Activated CD8-positive, alpha-beta memory T cell treated with anti-CD3 and anti-CD28 coated beads, Interleukin-2, amount 50 U/mL, for 1 hour (primary cell): ENCODE results near the gene TOMM34.

ENCODE experiments used
- DNase-seq: peaks from one replicate; pipeline ENCODE4 v3.0.0-alpha.2; 2020; ENCODE audit errors: extremely low read depth

The TOMM34 gene, protein sequence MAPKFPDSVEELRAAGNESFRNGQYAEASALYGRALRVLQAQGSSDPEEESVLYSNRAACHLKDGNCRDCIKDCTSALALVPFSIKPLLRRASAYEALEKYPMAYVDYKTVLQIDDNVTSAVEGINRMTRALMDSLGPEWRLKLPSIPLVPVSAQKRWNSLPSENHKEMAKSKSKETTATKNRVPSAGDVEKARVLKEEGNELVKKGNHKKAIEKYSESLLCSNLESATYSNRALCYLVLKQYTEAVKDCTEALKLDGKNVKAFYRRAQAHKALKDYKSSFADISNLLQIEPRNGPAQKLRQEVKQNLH

DNA sequence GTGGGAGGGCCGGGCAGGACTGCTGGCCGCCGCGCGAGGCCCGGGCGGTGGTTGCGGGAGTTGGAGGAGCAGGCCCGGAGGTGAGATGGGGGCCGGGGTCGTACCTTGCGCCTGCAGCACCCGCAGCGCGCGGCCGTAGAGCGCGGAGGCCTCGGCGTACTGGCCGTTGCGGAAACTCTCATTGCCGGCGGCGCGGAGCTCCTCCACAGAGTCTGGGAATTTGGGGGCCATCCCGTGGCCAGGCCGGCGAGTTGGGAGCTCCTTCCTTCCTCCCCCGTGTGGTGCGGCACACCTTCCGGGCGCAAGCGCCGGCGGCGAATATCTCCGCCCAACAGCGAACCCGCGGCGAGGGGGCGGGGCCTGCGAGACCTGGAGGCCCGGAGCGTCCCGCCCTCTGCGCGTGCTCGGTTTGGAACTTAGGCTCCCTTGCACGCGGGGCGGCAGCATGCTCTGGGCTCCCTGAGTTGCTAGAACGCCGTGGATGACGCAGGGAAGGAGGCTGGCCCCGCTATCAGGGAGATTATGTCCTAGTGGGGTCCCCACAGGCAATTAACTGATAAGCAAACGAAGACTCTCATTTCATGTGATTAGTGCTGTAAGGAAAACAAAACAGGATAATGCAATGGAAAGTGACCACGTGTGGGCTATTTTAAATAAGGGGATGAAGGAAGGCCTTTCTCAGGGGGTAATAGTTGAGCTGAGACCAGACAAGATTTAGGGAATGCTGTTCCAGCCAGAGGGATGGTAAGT, at the start of gene TOMM34:
TSS of gene TOMM34 (minus strand) at position 295 of the 750 bp plus-strand sequence. CDS start at position 231, 64 bp downstream.
- DNase-seq: peak; percentile 82

DNA sequence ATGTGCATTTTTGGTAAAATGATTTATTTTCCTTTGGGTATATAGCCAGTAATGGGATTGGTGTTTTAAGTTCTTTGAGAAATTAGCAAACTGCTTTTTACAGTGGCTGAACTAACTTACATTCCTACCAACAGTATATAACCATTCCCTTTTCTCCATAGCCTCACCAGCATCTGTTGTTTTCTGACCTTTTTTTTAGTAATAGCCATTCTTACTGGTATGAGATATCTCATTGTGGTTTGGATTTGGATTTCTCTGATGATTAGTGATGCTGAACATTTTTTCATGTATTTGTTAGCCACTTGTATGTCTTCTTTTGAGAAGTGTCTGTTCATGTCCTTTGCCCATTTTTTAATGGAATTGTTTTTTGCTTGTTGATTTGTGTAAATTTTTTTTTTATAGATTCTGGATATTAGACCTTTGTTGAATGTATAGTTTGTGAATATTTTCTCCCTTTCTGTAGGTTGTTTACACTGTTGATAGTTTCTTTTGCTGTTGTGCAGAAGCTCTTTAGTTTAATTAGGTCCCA, 48.4 kb upstream of the TOMM34 start:
- no peak for DNase-seq

DNA sequence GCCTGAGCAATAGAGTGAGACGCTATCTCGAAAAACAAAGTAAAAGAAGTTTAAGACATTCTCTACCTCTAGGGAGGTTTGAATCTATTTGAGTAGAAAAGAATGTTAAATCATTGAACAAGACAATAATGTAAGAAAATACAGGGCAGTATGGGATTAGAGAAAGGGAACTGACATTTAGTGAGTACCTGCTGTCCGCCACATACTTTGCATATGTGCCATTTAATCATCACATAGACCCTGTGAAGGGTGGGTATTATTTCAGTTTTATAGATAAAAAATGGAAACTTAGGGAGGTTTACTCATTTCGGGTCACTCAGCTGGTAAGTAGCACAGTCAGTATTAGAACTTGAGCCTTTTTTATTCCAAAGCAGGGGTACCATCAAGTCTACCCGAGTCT, 37.5 kb upstream of the TOMM34 start:
- no peak for DNase-seq

DNA sequence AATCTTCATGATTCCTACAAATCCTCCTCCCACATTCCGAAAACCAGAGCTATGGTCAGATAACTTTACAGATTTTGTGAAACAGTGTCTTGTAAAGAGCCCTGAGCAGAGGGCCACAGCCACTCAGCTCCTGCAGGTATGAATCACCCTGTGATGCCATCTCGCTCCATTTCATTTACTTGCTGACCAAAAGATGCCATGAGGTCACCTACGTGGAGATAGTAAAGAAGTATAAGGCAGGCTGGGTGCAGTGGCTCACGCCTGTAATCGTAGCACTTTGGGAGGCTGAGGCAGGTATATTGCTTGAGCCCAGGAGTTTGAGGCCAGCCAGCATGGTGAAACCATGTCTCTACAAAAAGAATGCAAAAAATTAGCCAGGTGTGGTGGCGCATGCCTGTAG, 37.0 kb upstream of the TOMM34 start:
- DNase-seq: no peak

DNA sequence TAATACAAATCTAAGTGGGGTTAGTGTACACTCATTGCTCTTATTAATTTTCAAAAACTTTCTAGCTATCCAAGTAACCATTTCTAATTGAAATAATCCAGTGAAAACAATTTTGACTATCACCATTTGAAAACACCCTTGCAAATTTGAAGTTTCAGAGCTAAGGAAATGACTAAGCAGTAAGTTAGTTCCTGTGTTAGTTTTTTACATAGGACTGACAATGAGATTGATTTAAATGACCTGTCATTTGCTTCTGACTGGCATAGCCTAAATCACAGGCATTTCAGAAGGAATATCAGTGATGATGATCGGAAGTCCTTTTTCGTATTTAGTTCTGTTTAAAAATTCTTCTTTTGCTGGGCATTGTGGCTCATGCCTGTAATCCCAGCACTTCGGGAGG, 33.1 kb upstream of the TOMM34 start:
- no peak for DNase-seq

DNA sequence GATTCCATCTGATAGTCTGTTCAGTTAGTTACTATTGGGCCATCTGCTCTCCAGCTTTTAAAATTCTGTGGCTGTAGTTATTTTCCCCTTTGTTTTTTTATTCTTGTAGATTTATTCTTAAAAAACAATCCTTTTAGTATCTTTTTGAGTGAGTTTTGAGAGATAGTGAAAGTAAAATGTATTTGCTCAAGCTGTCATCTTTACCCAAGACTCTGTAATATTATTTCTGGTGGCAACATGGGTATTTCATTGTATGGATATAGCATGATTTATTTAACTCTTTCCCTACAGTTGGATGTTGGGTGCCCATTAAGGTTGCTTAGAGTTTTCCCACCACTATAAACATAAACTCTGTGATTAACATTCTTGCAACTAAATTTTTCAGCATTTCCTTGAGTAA, 30.8 kb upstream of the TOMM34 start:
- DNase-seq: no peak

DNA sequence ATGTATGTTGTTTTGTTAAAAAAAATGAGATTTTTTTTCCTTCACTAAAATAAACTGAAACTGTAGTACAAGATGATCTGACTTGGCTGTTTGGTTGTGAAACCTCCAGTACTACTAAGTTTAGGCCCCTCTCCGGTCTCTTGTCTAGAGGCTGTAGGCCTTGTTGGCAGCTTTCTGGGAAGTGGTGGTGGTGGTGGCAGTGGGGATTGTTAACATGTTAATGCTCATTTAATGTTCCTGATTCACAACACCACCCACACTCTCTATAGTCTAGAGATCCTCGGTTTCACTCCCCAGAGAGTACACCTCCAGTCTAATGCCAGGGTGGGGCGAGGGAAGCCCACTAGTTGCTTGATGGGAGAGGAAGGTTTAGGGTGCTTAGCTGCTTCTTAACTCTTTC, 30.2 kb upstream of the TOMM34 start:
- DNase-seq: no peak

DNA sequence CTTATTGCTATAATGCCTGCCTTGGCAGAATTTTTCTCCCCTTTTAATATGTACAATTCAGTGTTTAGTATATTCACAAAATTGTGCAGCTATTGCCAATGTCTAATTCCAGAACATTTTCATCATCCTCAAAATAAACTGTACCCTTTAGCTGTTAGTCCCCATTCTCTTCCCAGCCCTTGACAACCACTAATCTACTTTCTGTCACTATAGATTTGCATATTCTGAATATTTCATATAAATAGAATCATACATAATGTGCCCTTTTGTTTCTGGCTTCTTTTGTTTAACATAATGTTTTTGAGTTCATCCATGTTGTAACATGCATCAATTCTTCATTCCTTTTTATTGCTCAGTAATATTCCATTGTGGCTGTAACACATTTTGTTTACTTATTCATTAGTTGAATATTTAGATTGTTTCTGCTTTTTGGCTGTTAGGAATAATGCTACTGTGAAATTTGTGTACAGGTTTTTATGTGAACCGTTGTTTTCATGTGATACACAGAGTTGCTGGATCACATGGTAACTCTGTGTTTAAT, 28.5 kb upstream of the TOMM34 start:
- DNase-seq: no peak

DNA sequence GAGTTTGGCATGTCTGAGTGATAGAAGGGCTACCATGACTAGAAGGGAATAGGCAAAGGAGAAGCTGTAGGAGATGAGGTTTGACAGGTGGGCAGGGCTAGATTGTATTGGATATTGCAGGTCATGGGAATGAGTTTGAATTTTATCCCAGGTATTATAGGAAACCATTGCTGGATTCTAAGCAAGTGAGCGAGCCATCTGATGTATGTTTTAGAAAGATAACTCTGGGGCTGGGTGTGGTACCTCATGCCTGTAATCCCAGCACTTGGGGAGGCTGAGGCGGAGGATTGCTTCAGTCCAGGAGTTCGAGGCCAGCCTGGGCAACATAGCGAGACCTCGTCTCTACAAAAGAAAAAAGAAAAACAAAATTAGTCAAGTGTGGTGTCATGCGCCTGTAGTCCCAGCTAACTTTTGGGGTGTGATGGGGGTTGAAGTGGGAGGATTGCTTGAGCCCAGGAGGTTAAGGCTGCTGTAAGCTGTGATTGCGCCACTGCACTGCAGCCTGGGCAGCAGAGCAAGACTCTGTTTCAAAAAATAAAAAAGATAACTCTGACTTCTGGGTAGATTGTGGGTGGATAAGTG, 23.0 kb upstream of the TOMM34 start:
- no peak for DNase-seq

DNA sequence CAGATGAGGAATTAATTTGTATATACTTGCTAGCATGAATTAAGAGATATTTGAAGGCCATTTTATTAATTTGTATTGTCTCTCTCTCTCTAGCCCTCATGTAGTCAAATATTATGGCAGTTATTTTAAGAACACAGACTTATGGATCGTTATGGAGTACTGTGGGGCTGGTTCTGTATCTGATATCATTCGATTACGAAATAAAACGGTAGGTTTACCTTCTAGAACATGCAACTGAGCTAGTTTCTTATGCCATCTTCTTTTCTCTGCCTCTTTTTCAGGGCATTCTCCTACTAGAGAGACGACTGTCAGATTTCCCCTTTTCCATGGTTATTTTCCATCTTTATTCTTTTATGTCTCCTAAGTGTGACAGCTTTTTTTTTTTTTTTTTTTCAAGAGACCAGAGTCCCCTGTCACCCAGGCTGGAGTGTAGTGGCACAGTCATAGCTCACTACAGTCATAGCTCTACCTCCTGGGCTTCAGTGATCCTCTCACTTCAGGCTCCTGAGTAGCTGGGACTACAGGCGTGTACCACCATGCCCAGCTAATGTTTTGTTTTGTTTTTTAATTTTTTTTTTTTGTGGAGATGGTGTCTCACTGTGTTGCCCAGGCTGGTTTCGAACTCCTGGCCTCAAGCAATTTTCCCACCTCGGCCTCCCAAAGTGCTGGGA, 21.7 kb upstream of the TOMM34 start:
- no peak for DNase-seq

DNA sequence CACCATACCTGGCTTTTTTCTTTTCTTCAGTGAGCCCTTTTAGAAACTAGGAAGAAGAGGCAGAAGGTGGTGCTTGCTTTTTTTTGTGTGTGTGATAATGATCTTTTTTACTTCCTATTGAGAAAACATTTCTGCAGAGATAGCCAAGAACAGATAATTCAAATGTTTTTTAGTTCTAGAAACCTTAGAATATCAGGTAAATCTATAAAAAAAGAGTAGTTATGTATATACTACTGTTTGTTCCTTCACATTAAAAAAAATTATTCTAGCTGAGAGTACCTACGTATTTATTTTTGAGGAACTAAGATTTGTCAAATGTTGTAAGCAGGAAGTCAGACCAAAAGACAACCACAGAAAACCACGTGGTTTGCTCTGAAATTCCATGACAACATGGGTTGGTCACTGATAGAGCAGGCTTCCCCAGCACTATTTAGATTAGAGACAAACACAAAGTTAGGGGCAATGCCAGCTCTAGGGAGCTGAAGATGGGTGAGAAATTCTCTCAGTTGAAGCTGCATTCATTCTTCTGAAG, 19.0 kb upstream of the TOMM34 start:
- DNase-seq: peak; percentile 49

DNA sequence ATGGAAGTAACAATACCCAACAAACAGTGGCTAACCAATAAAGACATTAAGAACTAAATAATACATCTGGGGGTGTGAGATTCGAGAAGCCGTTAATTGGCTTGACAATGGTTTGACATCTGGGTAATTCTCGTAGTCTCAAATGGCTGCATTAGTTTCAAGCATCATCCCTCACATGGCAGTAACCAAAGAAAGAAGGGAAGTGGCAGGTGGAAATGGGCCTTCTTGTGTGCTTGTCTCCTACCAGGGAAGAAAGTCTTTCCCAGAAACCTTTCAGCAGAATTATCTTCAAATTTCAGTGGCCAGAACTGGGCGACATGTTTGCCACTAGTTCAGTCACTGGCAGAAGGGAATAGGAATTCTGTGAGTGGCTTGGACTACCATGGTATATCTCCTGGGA, 16.5 kb upstream of the TOMM34 start:
- DNase-seq: no peak

DNA sequence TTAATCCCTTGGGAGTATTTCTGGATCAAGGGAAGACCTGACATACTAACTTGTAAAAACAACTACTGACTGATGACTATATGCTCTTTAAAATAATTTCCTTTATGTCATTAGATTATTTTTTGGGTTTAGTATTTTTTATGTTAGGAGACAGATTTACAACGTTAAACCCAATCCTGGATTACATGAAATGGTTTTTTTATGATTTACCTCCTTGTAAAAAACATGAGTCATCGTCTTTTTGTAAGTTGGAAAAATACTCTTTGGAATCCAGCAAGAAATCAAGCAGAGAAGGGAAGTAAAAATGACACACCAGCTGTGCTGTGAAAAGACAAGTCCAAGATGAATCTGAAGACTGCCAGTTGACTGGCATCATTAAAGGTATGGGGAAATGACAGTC, 12.9 kb upstream of the TOMM34 start:
- no peak for DNase-seq

DNA sequence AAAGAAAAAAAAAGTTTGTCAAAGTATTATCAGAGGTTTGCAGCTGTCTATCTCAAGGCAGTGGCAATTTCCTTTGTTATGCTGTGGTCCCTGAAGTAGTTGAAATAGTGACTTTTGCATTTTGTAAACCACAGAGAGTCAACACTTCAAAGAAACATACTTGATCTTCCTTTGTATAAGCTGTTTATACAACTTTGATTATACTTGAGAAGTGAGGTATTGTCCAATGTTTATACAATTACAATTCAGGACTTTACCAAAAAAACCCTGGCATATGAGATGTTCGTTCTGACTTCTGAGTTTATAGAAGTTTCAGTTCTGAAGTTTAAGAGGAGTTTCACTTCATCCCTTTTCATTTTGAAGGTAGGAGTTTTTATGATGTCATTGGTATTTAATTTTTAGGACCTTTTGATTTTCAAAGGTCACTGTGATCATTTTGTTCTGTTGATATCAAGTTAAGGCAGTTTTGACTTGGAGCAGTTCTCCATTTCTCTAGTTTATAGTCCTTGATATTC, 10.1 kb upstream of the TOMM34 start:
- DNase-seq: no peak

DNA sequence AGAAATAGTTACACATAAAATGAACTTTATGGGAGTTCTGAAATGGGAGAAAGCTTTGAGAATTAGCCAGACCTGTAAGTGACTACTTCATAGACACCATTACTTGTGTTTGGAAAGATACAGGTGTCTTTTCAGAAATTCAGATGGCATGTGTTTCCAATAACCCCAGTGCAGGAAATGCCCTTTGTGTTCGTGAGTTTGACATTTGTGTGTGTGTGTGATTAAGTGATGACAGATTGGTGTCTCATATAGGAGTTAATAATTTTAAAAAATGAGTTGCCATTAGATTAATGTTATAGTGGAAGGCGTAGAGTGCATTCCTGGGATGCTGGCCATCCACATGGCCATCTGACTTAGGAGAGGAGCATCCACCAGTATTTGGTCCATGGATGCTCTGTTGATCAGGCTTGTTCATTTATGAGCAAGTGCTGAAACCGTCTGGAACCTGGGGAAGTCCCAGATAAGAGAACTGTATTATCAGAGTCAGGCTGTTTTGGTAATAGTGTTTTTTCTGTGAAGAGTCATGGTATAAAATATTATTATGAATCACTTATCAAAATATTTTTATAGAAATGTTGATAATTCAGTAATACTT, 9.2 kb upstream of the TOMM34 start:
- DNase-seq: no peak

DNA sequence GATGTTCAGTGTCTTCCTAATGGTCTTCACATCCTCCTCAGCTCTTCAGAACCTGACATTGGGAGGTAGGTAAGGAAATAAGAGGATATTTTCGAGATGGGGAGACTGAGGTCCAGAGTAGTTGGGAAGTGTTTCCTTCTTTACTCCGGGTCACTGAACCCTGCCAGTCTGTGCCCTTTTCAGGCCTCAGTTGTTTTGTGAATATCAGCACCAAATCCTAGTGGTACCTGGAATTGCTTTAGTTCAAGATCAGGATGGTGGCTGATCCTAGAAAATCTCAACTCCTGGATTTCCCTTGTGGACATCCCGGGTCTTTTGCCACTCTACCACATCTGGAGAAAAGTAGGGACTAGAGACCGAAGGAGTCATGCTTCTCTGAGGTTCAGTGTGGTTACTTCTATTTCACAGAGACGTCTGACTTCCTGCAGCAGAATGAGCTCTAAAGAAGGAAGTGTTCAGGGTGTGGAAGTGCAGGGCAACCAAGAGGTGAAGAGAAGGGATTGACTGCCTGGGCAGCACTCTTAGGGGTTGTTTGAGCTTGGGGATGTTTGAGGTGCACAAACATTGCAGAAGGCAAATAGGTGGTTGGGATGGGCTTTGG, 7.1 kb upstream of the TOMM34 start:
- DNase-seq: no peak

DNA sequence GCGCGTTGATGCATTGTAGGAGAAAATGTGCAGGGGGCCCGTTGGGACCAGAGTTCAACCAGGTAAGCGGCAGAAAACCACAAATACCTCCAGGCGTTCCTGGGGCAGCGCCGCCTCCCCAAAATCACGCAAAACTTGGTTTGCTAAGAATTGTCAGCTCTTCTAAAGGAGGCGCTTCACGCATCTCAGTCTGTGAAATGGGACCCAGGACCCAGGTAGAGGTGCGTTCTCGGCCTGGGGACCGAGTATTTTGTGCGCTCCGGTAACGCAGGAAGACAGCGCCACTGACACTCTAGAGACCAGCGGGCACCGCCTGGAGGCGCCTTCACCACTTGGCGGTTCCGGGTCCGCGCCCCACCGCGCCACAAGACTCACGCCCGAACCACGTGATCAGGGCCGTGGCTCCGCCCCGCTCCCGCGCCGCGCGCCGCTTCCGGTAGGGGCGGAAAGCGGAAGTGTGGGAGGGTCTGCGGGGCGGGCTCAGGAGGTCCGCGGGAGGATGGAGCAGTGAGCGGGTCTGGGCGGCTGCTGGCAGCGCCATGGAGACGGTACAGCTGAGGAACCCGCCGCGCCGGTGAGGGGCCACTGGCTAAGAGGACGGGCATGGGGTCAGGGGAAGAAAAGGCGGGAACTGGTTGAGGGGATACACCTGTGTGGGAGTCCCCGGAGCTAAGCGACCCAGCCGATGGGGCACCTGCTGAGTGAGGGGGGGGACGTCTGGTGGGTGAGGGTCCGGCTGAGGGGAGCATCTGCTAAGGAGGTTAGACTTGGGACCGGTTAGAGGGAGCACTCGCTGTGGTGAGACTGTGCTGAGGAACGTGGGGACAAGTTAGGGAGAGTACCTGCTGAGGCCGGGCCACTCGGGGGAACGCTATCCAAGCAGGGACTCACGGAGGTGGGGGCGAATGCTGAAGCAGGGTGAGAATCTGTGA, 6.1 kb upstream of the TOMM34 start, which contains the start of gene STK4:
TSS of gene STK4 (plus strand) at position 483 of the 932 bp plus-strand sequence. CDS start at position 540, 57 bp downstream.
- peak; percentile 76 for DNase-seq

DNA sequence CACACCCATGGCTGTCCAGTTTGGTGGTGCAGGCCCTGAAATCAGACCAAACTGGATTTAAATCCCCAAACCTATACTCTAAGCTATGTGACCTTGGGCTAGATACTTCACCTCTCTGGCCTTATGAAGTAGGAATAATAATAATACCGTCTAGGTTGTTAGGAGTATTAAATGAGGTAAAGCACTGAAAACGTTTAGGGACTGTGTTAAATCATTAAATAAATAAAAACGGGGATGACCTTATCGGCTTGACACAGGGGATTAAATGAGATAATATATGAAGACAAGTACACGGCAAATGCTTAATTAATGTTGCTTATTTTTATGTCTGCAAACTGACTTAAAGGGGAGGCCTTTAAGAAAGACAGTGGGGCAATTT, 5.4 kb upstream of the TOMM34 start:
- no peak for DNase-seq
